ENCODE results near the gene NRIP1. TPM values are rescaled to one million over a fixed set of nuclear protein-coding genes. Genes with fewer than 3 reads are reported as not detected.
"Not testable (repeated sequence)": the region's sequence is repeated elsewhere in the genome, so short reads cannot be mapped to it uniquely, and the experiment has no call there.

NRIP1 gene
- total RNA-seq, 6 donors from 2014 or later = 10.5 to 47.2 (median 34.8) TPM

GRCh38 chr21:14949603-14950002, 115.2 kb downstream of the NRIP1 start:
- H3K27ac ChIP-seq = no peak overlapping the region
- peaks cover 0 to 2% (median 0%) of the 10 kb centered on the region in 4 donors for H3K9me3 ChIP-seq
- no peaks in the 10 kb centered on the region for H3K4me1 ChIP-seq
- TF ChIP-seq POLR2AphosphoS5 (IDR thresholded peaks at IDR 0.05) (no peak), POLR2A (IDR thresholded peaks at IDR 0.05) (no peak), CTCF (IDR thresholded peaks at IDR 0.05) (no peak), EP300 (IDR thresholded peaks at IDR 0.05) (no peak)
- no peaks in the 10 kb centered on the region for H3K27me3 ChIP-seq
- WGBS, 2 donors = 90 to 94% methylated on average over 4 of the region's 4 CpGs
- ATAC-seq (ENCODE audit: low FRiP score in 2 of 2) = no peak
- no peaks in the 10 kb centered on the region for H3K36me3 ChIP-seq
- no peak for DNase-seq
- H3K4me3 ChIP-seq = no peak overlapping the region

- no peak for TF ChIP-seq POLR2AphosphoS5 (IDR thresholded peaks at IDR 0.05)
- no peak for TF ChIP-seq EP300 (IDR thresholded peaks at IDR 0.05)
- no peak for TF ChIP-seq POLR2A (IDR thresholded peaks at IDR 0.05)
- no peak for TF ChIP-seq CTCF (IDR thresholded peaks at IDR 0.05)
- Histone ChIP-seq H3K4me1 (peaks cover 0 to 3% (median 0%) of the 10 kb centered on the region in 4 donors), H3K9me3 (peaks cover 0 to 2% (median 0%) of the 10 kb centered on the region in 4 donors), H3K27me3 (no peaks in the 10 kb centered on the region), H3K27ac (no peak overlapping the region), H3K36me3 (no peaks in the 10 kb centered on the region), H3K4me3 (no peak overlapping the region)
- ATAC-seq (ENCODE audit: low FRiP score in 2 of 2) = no peak
- WGBS, 2 donors = 66 to 70% methylated on average over 5 of the region's 5 CpGs
- DNase-seq = no peak
These were observed 117.1 kb downstream of the NRIP1 start for GRCh38 chr21:14947613-14948160.

GRCh38 chr21:14945176-14945575, 119.6 kb downstream of the NRIP1 start:
- Histone ChIP-seq H3K36me3 (no peaks in the 10 kb centered on the region), H3K9me3 (peaks cover 0 to 2% (median 0%) of the 10 kb centered on the region in 4 donors), H3K27ac (no peak overlapping the region), H3K4me1 (peaks cover 0 to 3% (median 0%) of the 10 kb centered on the region in 4 donors), H3K4me3 (no peak overlapping the region), H3K27me3 (no peaks in the 10 kb centered on the region)
- ATAC-seq (ENCODE audit: low FRiP score in 2 of 2) (no peak), DNase-seq (no peak)
- TF ChIP-seq POLR2AphosphoS5 (IDR thresholded peaks at IDR 0.05) (no peak), CTCF (IDR thresholded peaks at IDR 0.05) (no peak), POLR2A (IDR thresholded peaks at IDR 0.05) (no peak), EP300 (IDR thresholded peaks at IDR 0.05) (no peak)
- WGBS, 2 donors = 71 to 72% methylated on average over 3 of the region's 3 CpGs

- DNase-seq (no peak), ATAC-seq (ENCODE audit: low FRiP score in 2 of 2) (no peak)
- no peak overlapping the region for H3K4me3 ChIP-seq
- H3K9me3 ChIP-seq = peaks cover 0 to 2% (median 0%) of the 10 kb centered on the region in 4 donors
- H3K27me3 ChIP-seq = no peaks in the 10 kb centered on the region
- no peak for TF ChIP-seq EP300 (IDR thresholded peaks at IDR 0.05)
- TF ChIP-seq POLR2AphosphoS5 (IDR thresholded peaks at IDR 0.05) = no peak
- H3K27ac ChIP-seq = no peak overlapping the region
- no peaks in the 10 kb centered on the region for H3K36me3 ChIP-seq
- 67 to 76% methylated on average over 3 of the region's 3 CpGs for WGBS, 2 donors
- peaks cover 0 to 3% (median 0%) of the 10 kb centered on the region in 4 donors for H3K4me1 ChIP-seq
These were observed 121.2 kb downstream of the NRIP1 start for GRCh38 chr21:14943616-14944015.

GRCh38 chr21:14942801-14943490, 121.9 kb downstream of the NRIP1 start:
- H3K4me3 ChIP-seq = no peak overlapping the region
- ATAC-seq (ENCODE audit: low FRiP score in 2 of 2) = no peak

GRCh38 chr21:14927324-14927723, 137.5 kb downstream of the NRIP1 start:
- not testable (repeated sequence) for H3K36me3 ChIP-seq; H3K4me3 ChIP-seq; DNase-seq; H3K27me3 ChIP-seq; H3K9me3 ChIP-seq; H3K27ac ChIP-seq; ATAC-seq (ENCODE audit: low FRiP score in 2 of 2); H3K4me1 ChIP-seq
- WGBS, 2 donors = 93% methylated on average over 11 of the region's 13 CpGs

More at GRCh38 chr21:14942801-14943490, 121.9 kb downstream of the NRIP1 start:
- 53 to 60% methylated on average over 2 of the region's 2 CpGs for WGBS, 2 donors
- H3K9me3 ChIP-seq = no peaks in the 10 kb centered on the region
- no peak overlapping the region for H3K27ac ChIP-seq
- H3K27me3 ChIP-seq = no peaks in the 10 kb centered on the region
- TF ChIP-seq POLR2A (IDR thresholded peaks at IDR 0.05) = no peak
- TF ChIP-seq CTCF (IDR thresholded peaks at IDR 0.05) = no peak
- TF ChIP-seq EP300 (IDR thresholded peaks at IDR 0.05) = no peak
- no peak for TF ChIP-seq POLR2AphosphoS5 (IDR thresholded peaks at IDR 0.05)
- peaks cover 0 to 3% (median 0%) of the 10 kb centered on the region in 4 donors for H3K4me1 ChIP-seq
- no peaks in the 10 kb centered on the region for H3K36me3 ChIP-seq
- no peak for DNase-seq

Data from upper lobe of left lung (tissue), 6 donors.